HG03159 (cell line): ENCODE data around the gene CAPN15.

Source experiments
- ATAC-seq: cut with Tn5 transposase; IDR thresholded peaks from one replicate; pipeline ENCODE4 v1.9.1; 2021; ENCODE audit warnings: mild to moderate bottlenecking, moderate library complexity; ENCODE audit not compliant: unreplicated experiment

CAPN15 gene

DNA sequence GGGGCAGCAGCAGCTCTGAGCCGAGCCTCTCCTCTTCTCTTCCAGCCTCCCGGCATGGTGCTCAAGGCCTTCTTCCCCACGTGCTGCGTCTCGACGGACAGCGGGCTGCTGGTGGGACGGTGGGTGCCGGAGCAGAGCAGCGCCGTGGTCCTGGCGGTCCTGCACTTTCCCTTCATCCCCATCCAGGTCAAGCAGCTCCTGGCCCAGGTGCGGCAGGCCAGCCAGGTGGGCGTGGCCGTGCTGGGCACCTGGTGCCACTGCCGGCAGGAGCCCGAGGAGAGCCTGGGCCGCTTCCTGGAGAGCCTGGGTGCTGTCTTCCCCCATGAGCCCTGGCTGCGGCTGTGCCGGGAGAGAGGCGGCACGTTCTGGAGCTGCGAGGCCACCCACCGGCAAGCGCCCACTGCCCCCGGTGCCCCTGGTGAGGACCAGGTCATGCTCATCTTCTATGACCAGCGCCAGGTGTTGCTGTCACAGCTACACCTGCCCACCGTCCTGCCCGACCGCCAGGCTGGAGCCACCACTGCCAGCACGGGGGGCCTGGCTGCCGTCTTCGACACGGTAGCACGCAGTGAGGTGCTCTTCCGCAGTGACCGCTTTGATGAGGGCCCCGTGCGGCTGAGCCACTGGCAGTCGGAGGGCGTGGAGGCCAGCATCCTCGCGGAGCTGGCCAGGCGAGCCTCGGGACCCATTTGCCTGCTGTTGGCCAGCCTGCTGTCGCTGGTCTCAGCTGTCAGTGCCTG is 46.7 kb downstream of the CAPN15 start:
- no peak for ATAC-seq

DNA sequence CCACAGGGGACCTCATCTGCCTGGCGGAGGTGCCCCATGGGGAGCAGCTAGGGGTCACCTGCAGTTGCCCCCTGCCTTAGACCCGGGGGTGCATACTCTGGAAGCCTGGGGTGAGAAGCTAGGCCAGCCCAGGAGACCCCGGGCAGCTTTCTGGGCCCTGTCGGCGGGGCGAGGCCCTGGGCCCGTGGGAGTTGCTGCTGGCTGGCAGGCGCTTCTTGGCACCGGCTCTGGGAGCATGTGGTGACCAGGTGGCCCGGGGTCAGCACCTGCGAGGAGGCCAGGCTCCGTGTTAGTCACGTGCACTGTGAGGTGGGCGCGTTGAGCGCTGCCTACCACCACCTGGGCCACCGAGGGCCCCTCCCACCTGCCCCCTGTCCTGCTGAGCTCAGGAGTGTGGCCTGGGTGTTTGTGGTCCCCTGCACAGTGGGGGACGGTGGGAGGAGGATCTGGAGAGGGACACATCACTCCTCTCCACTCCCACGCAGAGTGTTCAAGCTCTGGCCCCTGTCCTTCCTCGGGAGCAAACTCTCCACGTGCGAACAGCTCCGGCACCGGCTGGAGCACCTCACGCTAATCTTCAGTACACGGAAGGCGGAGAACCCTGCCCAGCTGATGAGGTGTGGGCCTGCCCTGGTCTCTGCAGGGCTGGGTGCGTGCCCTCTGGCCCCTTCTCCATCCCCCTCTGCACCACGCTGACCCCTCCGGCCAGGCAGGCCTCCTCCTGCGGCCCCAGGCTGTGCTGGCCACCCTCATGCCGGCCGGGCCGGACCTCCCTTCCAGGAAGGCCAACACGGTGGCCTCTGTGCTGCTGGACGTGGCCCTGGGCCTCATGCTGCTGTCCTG is 48.1 kb downstream of the CAPN15 start:
- no peak for ATAC-seq

DNA sequence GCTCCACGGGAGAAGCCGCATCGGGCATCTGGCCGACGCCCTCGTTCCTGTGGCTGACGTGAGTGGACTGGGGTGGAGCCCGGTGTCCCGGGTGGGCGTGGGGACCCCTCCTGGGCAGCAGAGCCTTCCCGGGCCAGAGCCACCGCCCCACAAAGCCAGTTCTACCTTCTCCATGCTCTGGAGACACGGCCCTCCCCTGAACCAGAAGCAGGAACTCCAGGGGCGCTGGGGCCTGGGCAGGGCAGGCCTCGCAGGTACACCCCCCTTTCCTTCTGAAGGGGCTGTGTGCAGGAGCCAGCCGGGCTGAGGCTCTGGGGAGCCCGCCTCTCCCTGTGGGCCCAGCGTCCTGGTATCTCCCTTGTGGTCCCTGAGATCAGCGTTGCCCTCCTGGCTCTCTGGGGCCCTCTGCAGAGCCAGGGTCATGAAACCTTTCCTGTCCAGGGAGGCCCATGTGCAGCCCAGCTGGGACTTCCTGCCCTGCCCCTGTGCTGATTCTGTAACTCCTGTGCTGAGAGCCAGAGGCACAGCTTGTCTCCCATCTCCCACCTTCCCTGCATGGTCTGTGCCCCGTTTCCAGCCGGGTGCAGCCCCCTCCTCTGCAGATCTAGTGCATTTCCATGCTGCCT is 48.8 kb downstream of the CAPN15 start:
- no peak for ATAC-seq

DNA sequence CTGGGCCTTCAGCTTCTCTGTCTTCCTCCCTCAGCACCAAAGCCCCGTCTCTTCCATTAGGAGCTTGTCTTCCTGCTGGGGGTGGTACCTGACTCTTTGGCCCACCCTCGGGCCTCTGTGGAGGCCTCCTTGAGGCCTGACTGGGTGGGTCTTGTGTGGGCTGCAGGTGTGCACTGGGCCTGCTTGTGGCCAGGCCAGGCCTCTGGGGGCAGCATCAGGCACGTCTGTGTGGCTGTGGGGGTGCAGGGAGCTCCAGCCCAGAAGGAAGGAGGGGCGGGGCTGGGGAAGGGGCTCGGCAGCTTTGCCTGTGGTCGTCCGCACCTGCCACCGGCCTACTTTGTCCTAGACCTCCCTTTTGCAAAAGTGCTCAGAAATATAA is 49.3 kb downstream of the CAPN15 start:
- no peak for ATAC-seq

DNA sequence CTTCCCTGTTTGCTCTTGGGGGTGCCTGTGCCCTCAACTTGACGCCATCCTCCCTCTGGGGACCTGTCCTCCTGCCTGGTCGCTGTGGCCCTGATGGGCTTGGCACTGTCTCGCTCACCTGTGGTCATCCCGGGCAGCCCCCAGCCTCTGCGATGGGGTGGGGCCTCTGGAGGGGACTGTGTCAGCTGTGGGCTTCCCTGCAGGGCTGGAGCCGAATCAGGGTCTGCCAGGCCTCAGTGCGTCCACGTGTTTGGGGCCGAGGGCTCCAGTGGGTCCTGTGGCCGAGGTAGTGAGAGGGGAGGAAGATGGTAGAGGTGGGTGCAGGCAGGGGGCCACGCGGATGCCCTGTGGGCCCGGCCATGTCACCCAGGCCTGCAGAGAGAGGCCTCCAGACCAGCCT is 50.3 kb downstream of the CAPN15 start:
- no peak for ATAC-seq

DNA sequence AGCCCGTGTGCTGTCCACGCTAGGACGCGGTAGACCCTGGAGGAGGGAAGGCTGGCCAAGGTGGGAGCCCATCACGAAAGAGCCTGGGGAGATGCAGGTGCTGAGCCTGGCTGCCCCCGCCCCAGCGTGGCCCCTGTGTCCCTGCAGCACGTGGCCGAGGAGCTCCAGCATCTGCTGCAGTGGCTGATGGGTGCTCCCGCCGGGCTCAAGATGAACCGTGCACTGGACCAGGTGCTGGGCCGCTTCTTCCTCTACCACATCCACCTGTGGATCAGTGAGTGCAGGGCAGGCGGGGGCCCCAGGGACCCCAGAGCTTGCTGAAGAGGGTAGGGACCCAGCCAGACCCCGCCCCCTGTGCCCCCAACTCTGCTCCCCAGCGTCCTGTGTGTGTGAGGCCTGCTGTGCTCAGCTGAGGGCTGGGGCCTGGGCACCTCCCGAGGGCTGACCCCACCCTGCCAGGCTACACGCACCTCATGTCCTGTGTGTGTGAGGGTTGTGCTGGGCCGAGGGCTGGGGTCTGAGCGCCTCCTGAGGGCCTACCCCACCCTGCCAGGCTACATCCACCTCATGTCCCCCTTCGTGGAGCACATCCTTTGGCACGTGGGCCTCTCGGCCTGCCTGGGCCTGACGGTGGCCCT is 50.8 kb downstream of the CAPN15 start:
- no peak for ATAC-seq

DNA sequence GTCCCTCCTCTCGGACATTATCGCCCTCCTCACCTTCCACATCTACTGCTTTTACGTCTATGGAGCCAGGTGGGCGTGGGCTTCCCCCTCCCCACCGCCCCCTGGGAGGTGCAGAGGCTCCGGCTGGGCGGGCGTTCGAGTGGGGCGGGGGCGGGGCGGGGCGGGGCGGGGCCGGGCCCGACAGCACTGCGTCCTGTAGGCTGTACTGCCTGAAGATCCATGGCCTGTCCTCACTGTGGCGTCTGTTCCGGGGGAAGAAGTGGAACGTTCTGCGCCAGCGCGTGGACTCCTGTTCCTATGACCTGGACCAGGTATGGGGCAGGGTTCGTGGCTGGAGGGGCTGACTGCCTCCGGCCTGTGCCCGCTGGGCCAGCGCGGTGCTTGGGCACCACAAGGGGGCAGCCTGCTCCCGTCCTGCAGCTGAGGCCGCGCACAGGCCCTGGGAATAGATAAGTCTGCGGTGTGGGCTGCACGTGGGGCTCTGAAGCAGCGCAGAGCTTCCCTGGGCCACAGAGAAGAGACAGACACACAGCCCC is 51.4 kb downstream of the CAPN15 start:
- no peak for ATAC-seq

DNA sequence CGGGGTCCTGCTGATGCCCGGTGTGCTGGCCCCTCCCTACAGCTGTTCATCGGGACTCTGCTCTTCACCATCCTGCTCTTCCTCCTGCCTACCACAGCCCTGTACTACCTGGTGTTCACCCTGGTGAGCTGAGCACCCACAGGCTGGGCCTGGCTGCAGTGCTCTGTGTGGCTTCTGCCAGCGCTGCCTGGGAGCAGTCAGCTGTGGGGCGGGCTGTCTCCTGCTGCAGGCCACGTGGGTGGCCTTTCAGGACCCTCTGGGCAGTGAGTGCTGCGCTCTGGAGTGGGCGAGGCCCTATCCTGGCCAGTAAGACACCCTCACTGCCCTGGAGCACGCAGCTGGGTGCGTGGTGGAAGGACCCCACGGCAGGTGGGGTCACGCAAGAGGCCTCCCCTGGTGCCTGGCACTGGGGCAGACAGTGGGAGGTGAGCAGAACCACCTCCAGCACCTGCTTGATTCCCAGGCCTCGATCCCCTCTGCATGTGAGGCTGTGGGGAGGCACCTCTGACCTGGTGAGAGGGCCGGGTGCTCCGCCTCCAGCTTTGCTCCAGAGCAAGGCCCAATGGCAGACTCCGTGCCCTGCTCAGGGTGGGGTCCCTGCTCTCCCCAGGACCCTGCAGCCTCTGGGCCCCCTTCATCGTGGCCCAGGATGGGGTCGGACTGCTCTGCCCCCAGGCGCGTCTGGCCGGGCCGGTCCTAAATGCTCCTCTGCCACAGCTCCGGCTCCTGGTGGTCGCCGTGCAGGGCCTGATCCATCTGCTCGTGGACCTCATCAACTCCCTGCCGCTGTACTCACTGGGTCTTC is 52.8 kb downstream of the CAPN15 start:
- ATAC-seq = no peak

DNA sequence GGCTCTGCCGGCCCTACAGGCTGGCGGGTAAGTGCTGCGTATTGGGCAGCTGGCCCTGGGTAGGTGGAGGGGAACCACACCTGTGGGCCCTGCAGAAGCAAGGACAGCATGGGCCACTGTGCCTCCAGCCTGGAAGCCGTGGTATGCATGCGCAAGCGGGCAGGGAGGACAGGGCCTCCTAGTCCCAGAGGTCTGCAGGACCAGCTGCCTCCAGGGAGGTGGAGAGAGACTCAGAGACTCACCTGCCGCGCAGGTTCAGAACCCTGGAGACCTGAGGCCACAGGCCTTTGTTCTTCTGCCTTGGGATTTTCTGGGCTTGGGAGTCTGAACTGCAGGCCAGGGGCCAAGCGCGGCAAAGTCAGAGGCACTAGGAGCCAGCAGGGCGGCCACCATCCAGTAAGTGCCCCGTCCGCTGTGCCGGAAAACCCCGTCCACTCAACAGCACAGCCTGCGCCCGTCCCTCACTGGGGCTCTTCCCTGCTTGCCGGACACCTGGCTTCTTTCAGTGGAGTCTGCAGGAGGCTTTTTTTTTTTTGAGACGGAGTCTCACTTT is 53.5 kb downstream of the CAPN15 start:
- no peak for ATAC-seq

DNA sequence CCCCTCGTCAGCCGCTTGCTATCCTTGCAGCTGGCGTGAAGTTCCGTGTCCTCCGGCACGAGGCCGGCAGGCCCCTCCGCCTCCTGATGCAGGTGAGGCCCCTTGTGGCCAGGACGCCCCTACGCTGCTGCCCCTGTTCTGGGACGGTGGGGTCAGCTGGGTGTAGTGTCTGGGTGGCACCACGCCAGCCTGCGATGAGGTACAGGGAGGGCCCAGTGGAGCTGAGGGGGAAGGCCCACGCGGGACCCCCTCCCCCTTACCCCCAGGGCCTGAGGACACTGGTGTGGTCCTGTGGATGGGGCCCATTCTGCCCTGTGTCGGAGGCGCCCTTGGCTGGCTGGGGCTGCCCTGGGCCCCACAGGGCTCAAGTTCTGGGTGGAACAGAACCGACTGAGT is 54.7 kb downstream of the CAPN15 start:
- no peak for ATAC-seq

DNA sequence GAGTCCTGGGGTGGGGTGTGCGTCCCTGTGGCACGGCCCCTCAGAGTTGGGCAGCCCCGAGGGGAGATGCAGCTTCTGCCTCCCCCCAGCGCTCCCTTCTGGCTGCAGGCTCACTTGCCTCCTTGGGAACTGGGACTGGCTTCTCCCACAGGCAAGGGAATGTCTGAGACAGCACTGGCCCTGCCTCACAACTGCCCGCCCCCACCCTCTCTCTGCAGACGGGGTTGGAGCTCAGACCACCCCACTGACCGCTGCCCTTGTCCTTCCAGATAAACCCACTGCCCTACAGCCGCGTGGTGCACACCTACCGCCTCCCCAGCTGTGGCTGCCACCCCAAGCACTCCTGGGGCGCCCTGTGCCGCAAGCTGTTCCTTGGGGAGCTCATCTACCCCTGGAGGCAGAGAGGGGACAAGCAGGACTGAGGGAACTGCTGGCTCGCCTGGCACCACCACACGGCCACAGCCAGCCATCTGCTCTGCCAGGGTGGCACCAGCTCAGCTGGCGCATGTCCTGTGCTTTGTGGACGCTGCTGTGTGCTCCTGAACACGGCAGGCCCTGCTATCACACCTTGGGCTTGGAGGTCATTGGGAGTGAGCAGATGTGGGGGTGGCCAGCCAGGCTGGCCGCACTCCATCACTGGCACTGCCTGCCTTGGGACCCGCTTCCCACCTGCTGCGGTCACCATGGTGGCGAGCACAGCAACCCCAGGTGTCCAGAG is 55.3 kb downstream of the CAPN15 start:
- ATAC-seq = no peak

DNA sequence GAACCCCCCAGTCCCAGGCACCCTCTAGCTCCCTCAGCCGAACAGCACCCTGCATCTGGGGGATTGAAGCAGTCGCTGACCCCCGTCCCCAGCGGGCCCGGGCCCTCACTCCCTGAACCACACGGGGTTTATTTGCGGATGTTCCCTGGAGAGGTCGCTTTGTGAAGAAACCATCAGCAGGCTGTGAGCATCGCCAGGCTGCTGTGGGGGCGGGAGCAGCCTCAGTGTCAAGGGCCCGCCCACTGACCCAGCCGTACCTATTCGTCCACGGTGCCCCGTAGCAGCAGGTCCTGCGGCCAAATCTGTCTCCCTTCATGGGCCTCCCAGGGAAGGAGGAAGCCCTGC is 55.9 kb downstream of the CAPN15 start:
- no peak for ATAC-seq

DNA sequence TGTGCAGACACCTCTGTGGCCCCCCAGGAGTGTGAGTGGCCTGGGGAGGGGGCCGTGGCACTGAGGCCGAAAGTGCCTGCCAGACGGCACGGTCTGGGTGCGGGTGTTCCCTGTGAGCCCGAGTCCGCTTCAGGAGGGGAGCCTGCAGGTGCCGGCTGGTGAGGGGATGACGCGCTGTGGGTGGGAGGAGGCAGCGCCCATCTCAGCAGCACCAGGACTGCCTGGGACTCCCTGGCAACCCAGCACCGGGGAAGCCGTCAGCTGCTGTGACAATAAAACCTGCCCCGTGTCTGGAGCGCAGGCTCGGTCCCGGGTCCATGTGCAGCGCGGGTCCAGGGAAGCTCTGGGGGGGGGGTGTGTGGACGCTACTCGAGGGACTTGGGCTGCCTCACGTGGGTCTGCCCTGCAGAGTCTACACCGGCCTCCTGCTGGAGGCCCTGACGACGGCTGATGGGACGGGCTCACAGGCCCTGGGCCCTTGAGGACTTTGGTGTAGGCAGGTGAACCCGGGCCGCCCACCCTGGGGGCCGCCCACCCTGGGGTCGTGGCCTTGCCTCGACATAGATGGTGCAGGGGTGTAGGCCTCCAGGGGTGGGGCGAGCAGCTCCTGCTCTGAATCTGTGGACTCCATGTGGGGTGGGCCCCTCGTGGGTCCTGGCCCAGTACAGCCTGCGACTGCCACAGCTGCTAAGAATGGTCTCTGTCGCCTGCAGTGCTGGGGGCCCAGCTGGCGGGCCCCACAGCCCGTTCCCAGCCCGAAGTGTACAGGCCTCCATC is 56.5 kb downstream of the CAPN15 start:
- ATAC-seq = no peak

DNA sequence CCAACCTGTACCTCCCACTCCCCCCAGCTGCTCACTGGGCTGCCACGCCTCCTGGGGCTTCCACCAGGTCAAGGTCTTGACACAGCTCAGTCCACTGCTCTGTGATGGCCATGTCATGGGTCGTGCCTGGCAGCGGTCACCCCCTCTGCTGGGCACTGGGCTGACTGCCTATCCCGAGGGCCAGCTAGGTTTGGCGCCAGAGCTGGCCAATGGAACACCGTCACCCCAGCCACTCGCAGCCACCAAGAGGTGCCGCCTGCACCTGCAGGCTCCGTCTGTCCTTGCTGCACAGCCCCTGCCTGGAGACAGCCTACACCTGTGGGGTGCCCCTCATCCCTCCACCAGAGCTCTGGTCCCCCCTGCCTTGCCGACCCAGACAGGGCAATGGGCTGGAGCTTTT is 57.8 kb downstream of the CAPN15 start:
- no peak for ATAC-seq

DNA sequence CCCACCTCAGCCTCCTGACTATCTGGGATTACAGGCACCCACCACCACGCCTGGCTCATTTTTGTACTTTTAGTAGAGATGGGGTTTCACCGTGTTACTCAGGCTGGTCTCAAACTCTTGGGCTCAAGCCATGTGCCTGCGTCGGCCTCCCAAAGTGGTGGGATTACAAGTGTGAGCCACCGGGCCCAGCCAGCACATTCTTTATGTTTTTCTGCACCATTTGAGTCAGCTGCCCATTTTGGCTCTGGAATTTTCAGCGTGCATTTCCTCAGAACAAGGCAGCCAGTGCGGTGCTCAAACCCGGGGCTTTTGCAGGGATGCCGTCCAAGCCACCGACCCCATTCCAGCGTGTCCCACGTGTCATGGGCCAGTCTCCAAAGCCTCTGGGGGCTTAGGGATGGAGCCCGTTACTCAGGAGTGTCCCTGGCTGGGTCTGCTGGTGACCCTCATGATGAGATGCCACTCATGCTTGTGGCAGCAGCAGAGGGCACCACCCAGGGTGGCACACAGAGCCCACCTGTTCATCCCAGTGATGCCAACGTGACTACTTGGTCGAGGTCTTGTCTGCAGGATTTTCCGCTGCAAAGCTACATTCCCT is 58.6 kb downstream of the CAPN15 start:
- no peak for ATAC-seq

DNA sequence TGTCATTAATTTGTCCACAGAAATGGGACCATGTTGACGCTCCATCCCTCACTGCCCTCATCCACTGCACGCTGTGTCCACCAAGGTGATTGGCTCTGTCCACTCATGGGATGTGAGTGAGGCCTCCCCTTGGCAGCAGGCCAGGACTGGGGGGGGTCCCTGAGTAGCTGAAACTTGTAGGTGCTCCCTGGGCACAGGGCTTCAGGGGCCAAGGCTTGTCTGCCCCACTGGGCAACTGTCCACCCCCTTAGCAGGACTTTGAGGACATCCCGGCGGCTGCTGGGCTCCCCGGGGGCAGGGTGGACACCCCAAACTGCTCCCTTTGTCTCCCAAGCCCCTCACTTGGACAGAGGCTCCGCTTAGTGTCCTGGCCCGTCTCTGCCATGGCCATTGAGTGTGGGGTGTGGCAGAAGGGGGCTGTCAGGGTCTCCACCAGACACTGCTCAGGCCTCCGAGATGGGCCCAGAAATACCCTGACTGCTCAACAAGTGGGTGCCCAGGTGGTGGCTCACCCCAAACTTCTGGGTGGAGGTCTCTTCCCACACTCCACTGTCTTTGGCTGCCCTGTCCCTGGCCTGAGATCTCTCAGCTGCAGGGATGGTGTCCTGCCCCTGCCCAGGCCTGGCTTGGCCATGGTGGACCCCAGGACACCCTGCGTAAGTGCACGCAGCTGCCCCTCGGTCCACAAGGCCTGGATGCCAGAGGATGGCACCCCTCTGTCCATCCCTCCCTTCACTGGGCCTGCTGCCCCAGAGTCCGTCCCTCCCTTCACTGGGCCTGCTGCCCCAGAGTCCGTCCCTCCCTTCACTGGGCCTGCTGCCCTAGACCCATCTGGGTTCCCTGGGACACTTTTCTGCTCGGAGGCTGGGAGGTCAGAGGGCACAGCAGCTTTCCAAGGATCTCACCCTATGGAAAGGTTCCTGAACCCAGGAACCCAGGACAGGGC is 59.4 kb downstream of the CAPN15 start:
- ATAC-seq = no peak

DNA sequence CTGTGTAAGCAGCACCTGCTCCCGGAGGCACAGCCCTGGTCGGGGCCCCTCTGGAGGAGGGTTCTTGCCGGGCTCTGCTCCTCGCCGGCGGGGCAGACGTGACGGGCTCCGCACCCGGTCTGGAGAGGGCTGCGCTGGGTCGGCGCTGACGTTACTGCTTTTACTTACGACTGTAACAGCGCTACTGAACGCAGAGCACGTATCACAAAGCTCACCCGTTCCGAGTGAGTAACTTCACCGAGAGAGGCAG is 61.1 kb downstream of the CAPN15 start:
- ATAC-seq = peak; percentile 14
